Kidney tubule cell (primary cell): ENCODE data around the gene PITPNB.

Source experiments
- DNase-seq: peaks from one replicate; pipeline ENCODE4 v3.0.0-alpha.2; 2018; ENCODE audit warnings: low spot score

Gene PITPNB

DNA sequence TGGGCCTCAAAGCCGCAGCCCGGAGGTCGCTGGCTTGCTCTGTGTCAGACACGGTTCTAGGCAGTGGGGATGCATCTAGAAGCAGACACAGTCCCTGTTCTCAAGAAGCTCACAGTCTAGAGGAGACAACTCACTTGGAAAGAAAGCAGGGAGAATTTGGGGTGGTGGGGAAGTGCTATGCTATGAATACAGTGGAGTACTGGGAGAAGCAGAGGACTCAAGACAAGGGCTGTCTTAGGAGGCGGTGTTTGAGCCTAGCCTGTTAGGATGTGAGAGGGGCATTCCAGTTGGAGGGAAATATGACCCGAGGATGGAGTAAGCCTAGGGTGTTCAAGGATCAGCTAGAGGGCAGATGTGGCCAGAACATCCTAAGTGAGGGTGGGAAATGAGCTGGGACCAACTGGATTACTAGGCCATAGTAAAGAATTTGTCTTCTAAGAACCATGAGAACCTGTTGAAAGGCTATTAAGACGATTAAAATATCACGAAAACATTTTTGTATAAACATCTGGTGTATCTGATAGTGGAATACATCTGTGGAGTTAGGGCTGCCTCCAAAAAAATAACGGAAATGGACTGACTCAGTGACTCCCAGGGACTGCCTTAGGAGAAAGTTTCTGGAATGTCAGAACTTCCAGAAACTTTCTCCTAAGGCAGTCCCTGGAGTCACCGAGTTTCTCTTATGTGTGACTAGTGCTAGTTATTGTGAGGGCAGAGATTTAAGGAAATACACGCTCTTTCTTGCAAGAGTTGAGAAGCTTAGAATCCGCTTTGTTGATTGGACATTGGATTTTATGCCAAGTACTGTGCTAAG lies 1.1 kb upstream of the PITPNB start:
- peak; percentile 50 for DNase-seq

DNA sequence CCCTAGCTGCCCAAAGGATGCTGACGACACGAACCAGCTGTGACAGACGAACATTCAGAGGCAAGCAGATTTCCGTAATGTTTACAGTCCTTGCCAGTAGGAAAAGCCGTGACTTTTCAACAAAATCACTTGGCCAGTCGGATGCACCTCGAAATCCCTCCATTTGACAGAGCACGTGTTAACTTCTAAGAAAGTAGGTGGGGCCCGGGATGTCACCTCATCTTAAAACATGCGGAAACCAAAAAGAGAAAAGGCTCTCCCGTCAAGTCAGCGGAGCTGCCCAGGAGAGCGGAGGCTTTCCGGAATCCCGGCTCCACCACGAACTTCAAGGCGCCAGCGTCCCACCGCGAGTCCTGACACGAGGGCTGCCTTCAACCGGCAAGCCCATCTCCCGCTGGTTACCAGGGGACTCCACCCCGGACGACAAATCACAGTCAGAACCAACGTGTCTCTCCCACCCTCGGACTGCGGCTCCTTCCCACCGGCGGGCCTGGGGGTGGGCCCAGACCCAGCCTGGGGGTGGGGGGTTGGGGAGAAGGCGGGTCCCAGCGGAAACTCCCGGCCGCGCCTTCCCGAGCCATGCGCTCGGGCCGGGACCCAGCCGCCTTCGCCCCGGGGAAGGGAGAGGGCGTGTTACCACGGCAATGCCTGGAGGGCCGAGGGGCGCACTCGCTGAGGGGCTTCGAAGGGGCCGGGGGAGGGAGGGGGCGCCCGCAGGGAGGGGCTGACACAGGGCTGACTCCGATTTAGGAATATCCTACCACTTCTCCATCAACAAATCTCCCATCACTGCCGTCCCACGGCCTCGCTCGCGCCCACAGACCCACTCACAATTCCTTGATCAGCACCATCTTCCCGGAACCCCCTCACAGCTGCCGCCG lies 475 bp downstream of the PITPNB start:
- peak; percentile 62 for DNase-seq

DNA sequence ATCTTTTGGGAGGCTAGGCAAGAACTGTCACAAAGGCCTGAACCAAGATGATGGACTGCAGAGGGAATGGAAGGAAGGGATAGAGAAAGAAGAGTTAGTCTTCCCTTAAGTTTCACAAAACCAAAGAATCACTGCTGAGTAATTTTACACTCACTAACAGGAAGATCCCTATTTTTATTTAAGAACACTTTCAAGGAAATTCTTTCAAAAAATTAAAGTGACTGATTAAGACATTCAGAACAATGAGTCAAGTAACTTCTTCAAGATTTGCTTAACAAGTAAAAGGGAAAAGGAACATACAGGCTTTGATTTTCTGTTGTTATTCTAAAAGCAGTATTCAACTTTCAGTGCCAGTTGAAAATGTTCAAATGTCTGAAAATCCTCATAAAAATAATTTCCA lies 3.1 kb downstream of the PITPNB start:
- peak; percentile 11 for DNase-seq

DNA sequence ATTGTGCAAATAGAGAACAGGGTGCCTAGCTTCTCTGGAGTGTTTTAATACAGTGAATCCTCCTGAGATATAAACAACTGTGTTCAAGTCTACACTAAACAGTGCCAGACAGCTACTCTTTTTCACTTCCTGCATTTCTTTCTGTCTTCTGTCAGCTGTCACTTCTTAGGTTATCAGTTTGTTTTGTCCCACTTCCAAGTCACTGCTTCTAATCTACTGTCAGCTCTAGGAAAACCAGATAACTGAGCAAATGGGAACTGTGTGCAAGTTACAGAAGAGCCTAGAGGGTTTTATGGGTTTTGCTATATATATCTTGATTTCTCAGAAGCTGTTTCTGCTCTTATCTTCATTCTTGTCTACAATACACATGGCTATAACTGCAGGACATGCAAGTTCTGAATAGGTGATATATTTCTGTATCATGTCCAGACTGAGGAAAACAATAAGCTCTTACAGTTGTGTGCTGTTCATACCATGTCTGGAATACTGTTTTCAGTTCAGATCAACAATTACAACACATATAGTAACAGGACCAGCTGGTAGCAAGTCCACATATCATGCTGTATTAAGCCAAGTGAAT lies 5.8 kb downstream of the PITPNB start:
- DNase-seq: no peak

DNA sequence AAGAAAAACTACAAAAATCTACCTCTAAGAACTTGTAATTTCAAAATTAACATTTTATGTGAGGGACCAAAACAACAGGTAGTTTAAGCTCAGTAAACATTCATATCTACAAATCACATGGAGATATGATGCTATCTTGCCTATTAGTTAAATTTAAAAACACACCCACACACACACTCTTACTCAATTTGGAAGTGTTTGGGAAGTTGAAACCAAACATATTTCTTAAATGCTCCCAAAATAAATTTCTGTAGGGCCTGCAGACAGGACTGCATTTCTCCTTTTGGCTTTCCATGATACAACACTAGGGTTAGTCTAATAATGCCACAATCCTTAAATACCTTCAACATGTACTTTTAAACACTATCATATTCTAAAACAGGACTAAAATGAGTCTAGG lies 7.0 kb downstream of the PITPNB start:
- DNase-seq: no peak

DNA sequence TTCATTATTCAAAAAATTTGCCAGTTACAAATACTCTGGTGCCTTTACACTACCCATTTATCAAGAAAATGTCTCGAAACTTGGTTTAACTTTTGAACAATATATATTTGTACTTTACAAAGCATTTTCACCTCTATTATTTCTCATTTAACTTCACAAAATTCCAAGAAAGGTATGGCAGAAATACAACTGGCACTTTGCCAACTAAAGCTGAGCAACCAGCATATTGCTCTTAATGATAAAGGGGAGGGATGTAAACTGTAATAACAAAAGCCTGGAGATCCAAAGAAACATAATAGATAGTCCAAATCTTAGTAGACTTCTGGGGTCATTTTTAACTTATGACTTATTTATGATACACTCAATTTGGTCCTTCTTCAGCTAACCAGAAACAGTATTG lies 7.7 kb downstream of the PITPNB start:
- no peak for DNase-seq

DNA sequence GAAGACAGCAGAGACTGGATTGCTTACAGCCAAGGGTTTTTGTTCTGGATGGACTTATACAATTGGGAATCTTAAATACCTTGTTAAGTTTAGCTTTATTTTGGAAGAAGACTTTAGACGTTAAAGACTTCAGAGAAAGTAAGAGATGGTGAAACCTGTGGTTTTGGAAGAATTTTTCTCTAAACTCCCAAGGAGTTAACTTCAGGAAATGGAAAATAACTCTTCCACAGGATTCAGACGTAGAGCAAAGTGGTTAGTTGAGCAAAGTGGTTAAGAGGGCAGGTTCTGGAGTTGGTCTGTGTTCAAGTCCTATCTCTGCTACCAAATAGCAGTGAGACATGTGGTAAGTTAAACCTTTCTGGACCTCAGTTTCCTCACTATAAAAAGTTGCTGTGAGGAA lies 12.8 kb downstream of the PITPNB start:
- DNase-seq: no peak

DNA sequence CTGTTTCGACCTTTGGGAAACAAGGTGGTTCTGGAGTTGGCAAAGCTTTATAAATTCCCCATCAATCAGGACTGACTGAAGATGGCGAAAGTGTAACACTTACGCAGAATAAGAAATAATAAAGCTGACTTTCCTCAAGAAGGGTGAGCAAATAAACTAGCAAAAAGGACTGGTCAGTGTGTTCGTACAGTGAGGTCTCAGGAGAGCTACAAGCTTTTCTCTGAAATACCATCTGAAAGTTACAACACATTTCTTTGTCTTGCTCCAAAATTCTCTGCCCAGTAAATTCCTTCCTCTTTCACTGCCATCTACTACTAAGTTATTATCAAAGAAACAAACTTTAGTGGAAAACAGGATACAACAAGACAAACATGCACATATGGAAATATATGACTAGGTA lies 13.4 kb downstream of the PITPNB start:
- DNase-seq: no peak

DNA sequence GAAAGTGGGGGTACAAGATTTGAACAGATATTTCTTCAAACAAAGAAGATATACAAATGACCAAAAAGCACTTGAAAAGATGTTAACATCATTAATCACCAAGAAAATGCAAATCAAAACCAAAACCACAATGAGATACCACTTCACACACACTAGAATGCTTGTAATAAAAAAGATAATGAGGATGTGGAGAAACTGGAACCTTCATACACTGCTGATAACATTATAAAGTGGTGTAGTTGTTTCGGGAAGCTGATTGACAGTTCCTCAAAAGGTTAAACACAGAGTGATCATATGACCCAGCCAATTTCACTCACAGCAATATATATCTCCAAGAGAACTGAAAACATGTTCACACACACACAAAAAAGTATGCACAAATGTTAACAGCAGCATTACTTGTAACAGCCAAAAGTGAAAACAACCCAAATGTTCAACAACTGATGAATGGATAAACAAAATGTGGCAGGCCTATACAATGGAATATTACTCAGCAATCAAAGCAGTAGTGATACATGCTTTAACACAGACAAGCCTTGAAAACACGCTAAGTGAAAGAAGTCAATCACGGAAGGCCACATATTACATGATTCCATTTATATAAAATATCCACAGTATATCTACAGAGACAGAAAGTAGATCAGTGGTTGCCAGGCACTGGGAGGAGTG lies 15.1 kb downstream of the PITPNB start:
- no peak for DNase-seq

DNA sequence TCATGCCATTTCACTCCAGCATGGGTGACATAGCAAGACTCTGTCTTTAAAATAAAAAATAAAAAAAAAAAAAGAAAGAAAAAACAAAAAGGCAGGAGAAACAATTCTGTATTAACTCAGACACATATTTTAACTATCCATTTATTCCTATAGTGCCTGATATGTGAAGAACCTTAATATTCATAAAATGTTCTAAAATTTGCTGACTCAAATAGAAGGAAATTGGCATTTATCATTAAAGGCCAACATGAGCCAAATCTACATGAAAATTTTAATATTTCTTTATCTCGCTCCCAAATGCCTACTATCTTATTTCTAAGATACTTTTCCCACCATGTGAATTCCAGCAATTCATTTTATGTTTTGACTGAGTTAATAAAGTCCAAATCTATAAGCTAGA lies 18.9 kb downstream of the PITPNB start:
- no peak for DNase-seq

DNA sequence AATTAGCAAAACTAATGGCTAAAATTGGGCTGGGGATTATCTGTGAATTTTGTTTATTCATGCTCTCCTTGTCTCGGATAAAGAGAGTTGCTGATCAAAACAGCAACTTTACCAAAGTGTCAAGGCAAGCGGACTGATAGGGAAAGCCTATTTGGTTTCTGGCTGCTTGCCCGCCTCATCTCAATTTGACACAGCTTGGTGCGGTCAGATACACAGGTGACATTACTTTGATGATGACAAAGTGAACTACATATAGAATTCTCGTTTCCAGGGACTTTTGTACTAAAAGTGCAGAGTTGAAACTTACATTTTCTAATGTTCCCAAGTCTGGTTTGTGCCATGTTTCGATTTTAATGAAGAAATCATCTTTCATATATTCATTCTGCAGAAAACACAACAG lies 22.8 kb downstream of the PITPNB start:
- no peak for DNase-seq

DNA sequence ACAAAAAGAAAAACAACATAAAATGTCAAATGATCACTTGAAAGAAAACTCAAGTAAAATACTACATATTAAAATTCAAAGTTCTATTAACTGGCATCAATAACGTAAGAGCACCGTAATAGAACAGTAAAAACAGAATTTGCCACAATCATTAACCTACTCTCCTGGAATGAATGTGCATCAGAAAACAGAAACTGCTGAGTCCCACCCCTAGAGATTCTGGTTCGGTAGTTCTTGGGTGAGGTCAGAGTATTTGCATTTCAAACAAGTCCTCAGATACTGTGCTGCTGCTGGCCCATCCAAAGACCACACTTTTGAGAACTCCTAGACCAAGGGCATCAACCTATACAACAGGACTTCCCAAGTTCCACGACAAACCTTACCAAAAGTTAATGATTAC lies 23.5 kb downstream of the PITPNB start:
- DNase-seq: peak; percentile 50

DNA sequence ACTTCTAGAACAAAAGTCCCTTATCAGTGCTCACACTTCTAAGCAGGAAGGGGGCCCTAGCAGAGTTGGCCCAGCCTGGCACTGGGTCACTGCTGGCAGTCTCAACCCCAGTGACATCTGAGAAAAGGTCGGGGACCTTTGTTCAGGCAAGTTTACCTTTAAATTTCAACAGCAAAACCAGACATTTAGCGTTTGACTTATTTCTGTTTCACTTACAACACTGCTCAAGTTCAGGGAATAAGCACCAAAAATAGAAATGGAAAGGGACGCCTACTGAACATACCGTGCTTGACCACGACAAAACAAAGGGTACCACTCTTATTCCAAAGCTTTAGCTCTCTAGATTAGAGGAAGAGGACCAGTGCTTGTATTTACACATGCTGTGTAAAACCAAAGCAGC lies 26.2 kb downstream of the PITPNB start:
- no peak for DNase-seq

DNA sequence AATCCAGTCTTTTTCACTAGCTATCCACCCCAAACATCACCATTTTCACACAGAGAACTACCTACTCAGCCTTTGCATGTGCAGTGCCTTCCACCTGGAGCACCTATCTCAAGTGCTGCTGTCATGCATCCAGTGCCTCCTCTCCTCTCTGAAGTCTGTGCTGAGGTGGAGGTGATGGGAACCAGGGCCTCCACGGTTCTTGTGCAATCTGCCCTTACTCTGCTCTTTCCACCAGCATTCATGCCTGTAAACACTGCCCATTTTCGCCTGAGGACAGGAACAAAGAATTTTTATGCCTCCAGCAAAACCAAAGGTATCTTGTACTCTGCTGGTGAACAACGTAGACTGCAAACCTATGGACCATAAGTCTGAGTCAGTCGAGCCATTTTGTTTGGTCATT lies 27.0 kb downstream of the PITPNB start:
- DNase-seq: no peak

DNA sequence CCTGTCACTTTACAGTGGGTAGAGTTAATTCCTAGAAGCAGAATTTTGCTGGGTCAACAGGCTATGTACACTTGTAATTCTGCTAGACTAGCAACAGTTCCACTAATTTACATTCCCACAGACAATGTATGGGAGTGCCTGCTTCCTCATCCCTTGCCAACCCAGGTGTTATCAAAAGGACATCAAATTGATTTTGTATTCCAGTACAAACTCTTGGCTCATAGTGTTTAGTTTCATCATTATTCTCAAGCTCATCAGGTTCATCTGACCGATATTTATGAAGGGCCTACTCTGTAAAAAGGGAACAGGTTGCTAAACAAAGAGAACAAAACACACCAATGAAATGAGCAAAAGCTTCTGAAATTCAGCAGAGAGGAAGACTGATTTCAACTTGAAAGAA lies 30.7 kb downstream of the PITPNB start:
- DNase-seq: no peak

DNA sequence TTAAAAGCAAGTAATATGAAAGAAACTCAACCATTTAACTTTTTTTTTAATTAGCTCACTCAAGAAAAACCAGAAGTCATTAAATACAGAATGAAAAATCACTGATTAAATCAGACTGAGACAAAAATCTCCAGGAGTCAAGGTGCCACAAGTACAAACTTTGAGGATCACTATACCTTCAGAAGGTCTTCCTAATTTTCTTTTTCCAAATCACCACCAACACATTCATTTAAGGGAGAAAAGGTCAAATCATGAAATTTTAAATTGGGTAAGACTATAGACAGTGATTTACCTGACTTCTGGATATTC lies 32.3 kb downstream of the PITPNB start:
- DNase-seq: no peak

DNA sequence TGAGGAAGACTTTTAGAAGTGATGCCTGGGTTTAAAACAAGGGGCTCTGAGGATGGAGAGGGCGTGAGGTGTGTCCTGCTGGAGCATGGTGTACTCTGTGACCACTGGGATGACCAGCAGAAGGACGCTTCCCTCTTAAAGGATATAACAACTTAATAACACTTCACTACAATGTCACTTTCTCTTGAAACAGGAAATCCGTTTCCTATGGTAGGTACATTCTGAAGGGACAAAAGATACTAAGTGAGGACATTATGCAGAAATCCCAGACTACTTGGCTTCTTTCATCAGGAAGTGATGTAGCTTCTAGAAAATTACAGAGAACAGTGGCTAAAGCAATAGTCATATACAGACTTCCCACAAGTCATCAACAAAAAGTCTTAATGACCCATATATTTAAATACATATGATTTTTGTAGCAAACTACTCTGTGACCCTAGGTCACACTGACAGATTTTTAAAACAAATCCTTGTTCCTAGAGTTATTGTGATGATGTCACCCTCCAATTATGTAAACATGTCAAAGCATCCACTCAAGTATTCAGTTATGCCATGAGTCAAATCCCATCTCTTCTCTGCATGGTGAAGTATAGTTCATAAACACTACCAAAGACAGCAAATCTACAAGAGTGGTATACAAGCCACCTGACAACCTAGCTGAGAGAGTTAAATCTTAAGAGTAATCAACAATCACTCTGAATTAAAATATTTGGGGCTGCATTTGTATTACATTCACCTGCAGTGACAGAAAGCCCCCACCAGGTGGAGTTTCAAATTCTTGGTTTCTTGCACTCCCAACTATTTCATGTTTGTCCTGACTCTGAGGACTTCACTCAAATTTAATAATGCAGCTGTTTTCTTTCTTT lies 32.8 kb downstream of the PITPNB start:
- DNase-seq: peak; percentile 70

DNA sequence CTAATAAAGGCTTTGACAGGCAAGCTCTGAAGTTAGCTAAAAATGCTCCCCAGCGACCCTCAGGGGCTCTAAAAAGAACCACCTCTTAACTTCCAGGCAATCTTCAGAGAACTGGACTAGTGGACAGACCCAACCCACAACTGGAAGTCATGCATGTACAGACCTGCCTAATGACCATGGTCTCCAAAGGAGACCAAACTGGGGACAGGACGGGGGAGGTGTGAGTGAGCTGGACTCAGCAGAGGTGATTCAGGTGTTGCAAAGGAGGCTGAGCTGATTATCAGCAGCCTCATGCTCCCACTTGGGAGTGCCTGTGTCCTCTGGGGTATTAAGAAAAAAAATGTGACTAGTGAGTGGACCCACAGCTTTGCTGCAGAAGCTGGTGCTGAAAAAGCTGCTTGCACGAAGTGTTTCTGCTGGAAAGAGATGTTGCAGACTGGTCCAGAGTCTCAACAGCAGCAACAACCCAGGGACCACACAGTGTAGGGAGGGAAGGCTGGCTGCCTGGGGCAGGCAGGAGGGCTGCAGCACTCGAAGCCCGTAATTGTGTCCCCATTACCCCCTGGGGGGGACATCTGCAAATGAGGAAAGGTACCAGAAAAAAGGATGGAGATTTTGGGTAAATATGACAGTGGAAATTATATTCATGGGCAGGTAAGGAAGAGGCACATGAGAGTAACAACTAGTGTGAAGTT lies 35.3 kb downstream of the PITPNB start:
- DNase-seq: no peak

DNA sequence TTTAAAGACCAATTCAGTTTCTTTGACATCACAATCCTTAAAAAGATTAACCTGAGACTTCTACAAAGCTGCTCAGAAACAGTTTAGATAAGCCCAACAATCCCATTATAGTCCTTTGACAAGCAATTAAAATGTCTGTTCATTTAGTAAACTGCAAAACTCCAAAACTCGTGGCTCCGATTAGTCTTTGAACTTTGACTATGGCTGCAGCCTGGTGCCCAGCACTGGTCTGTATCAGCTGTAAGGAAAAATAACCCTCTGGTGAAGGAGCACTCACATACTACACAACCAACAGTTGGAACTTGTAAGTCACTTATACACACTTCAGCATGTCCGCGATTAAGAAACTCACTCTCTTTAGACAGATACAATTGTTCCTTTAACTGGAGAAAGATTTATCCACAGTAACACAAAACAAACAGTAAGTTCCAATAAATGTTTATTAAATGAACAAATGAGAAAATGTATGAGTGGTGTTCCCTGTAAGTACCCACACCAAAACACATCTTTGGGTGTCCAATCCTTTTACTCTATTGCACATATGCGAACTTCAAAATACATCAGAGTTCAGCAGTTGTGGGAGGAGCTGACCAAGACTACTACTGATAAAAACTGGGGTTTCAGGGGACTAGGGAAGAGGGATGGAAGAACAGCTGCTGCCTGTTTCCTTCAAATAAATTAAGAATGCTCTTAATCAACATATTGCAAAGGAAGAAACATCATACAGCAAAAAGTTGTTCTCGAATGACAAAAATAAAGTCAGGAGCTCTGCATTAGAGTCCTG lies 36.4 kb downstream of the PITPNB start:
- no peak for DNase-seq

DNA sequence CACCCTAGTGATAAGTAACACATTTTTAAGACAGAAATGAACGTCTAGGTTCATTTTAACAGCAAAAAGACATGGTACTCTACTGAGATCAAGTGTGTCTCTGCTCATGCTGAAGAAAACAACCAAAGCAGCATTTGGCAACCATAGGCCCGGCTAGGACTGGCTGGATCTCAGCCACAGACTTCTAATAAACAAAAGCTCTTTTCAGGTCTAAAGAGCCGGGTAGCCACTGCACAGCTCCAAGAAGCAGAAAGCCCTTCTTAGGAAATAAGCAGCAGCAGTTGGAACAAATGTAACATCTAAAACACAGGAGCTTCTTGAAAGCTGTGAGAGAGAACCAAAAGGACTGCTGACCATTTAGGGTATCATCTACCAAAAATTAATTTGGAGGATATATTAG lies 37.6 kb downstream of the PITPNB start:
- DNase-seq: no peak
